ENCODE data around the gene NR2C2AP. TPM values are rescaled to one million over a fixed set of nuclear protein-coding genes. Genes with fewer than 3 reads are reported as not detected.

The NR2C2AP gene
- total RNA-seq, 1 donor from 2014 or later, result 15.2 TPM

GRCh38 chr19:19160461-19161035 lies 42.7 kb downstream of the NR2C2AP start:
- DNase-seq (ENCODE audit: extremely low spot score, unreplicated experiment), result no peak
- Mint-ChIP-seq H3K9me3 (no peaks in the 10 kb centered on the region), H3K4me1 (ENCODE audit: unreplicated experiment) (no peaks in the 10 kb centered on the region), H3K27ac (no peak overlapping the region), H3K27me3 (no peaks in the 10 kb centered on the region), H3K36me3 (no peaks in the 10 kb centered on the region), H3K4me3 (no peak overlapping the region)
- TF ChIP-seq CTCF (conservative IDR thresholded peaks at IDR 0.05), result no peak

GRCh38 chr19:19159534-19159933 lies 43.7 kb downstream of the NR2C2AP start:
- Mint-ChIP-seq H3K9me3 (no peaks in the 10 kb centered on the region), H3K4me1 (ENCODE audit: unreplicated experiment) (no peaks in the 10 kb centered on the region), H3K4me3 (no peak overlapping the region), H3K27ac (no peak overlapping the region), H3K36me3 (no peaks in the 10 kb centered on the region), H3K27me3 (no peaks in the 10 kb centered on the region)
- TF ChIP-seq CTCF (conservative IDR thresholded peaks at IDR 0.05), result no peak
- DNase-seq (ENCODE audit: extremely low spot score, unreplicated experiment), result no peak

GRCh38 chr19:19157808-19158207 lies 45.4 kb downstream of the NR2C2AP start:
- no peak for DNase-seq (ENCODE audit: extremely low spot score, unreplicated experiment)

GRCh38 chr19:19155495-19156219 lies 47.6 kb downstream of the NR2C2AP start:
- H3K27ac Mint-ChIP-seq, result no peak overlapping the region
- no peaks in the 10 kb centered on the region for H3K9me3 Mint-ChIP-seq
- no peak overlapping the region for H3K4me3 Mint-ChIP-seq
- no peak for TF ChIP-seq CTCF (conservative IDR thresholded peaks at IDR 0.05)
- no peaks in the 10 kb centered on the region for H3K36me3 Mint-ChIP-seq
- no peaks in the 10 kb centered on the region for H3K4me1 Mint-ChIP-seq (ENCODE audit: unreplicated experiment)
- H3K27me3 Mint-ChIP-seq, result no peaks in the 10 kb centered on the region
- no peak for DNase-seq (ENCODE audit: extremely low spot score, unreplicated experiment)

More at GRCh38 chr19:19157808-19158207, 45.4 kb downstream of the NR2C2AP start:
- Mint-ChIP-seq H3K36me3 (no peaks in the 10 kb centered on the region), H3K27ac (no peak overlapping the region), H3K9me3 (no peaks in the 10 kb centered on the region), H3K27me3 (no peaks in the 10 kb centered on the region), H3K4me1 (ENCODE audit: unreplicated experiment) (no peaks in the 10 kb centered on the region), H3K4me3 (no peak overlapping the region)
- TF ChIP-seq CTCF (conservative IDR thresholded peaks at IDR 0.05), result no peak

- Mint-ChIP-seq H3K36me3 (no peaks in the 10 kb centered on the region), H3K27me3 (no peaks in the 10 kb centered on the region), H3K9me3 (no peaks in the 10 kb centered on the region), H3K27ac (no peak overlapping the region), H3K4me3 (no peak overlapping the region), H3K4me1 (ENCODE audit: unreplicated experiment) (no peaks in the 10 kb centered on the region)
- DNase-seq (ENCODE audit: extremely low spot score, unreplicated experiment), result no peak
- TF ChIP-seq CTCF (conservative IDR thresholded peaks at IDR 0.05), result no peak
Measured at GRCh38 chr19:19154768-19155494, 48.3 kb downstream of the NR2C2AP start.

All from type B pancreatic cell (in vitro differentiated cells).